Nucleus accumbens (tissue), 56 donors: ENCODE results near the gene TRIM31.

Experiments
- DNase-seq, 56 donors: peaks; one replicate each; lab custom pipeline; 2025; lab: John Stamatoyannopoulos, UW

Gene TRIM31

GRCh38 chr6:30113003-30113759 is at the start of gene TRIM31:
Gene TRIM31 (minus strand): TSS chr6:30113090. CDS start chr6:30112805, 285 bp downstream.
- DNase-seq = no peak

GRCh38 chr6:30162265-30163089 is 49.6 kb upstream of the TRIM31 start:
- DNase-seq = no peak

GRCh38 chr6:30160785-30161531 is 48.1 kb upstream of the TRIM31 start, which contains the start of gene TRIM10:
Gene TRIM10 (minus strand): TSS chr6:30161211. CDS start chr6:30160858, 353 bp downstream.
- no peak for DNase-seq

- no peak for DNase-seq
Observed at GRCh38 chr6:30160008-30160784, 47.3 kb upstream of the TRIM31 start.

GRCh38 chr6:30158475-30159040 is 45.7 kb upstream of the TRIM31 start:
- DNase-seq = no peak

GRCh38 chr6:30157999-30158398 is 45.1 kb upstream of the TRIM31 start:
- no peak for DNase-seq

GRCh38 chr6:30157581-30157980 is 44.7 kb upstream of the TRIM31 start:
- DNase-seq = no peak

GRCh38 chr6:30156774-30157173 is 43.9 kb upstream of the TRIM31 start:
- DNase-seq = no peak

GRCh38 chr6:30156262-30156599 is 43.3 kb upstream of the TRIM31 start:
- DNase-seq = no peak

- DNase-seq = no peak
Observed at GRCh38 chr6:30155520-30156261, 42.8 kb upstream of the TRIM31 start.

GRCh38 chr6:30154709-30155519 is 42.0 kb upstream of the TRIM31 start:
- DNase-seq = no peak

GRCh38 chr6:30154061-30154460 is 41.2 kb upstream of the TRIM31 start:
- DNase-seq = no peak

GRCh38 chr6:30152910-30153610 is 40.2 kb upstream of the TRIM31 start:
- no peak for DNase-seq

GRCh38 chr6:30152016-30152673 is 39.3 kb upstream of the TRIM31 start:
- DNase-seq = no peak

- DNase-seq = no peak
Observed at GRCh38 chr6:30151580-30151979, 38.7 kb upstream of the TRIM31 start.

GRCh38 chr6:30150671-30151395 is 37.9 kb upstream of the TRIM31 start:
- no peak for DNase-seq
